Prostate gland (tissue), 2 donors: ENCODE data around the gene CTSA. TPM values are rescaled to one million over a fixed set of nuclear protein-coding genes. Genes with fewer than 3 reads are reported as not detected.

Source experiments
- DNase-seq: peaks from one replicate; pipeline ENCODE4 v3.0.0-alpha.2; 2019; ENCODE audit warnings: low spot score
- H3K27ac ChIP-seq, 2 donors: fragments of 200-600 bp; sonication (generic); 2 replicates each; pipeline ENCODE4 v1.5.1; 2017 to 2019
- H3K27me3 ChIP-seq: fragments of 200-600 bp; sonication (generic); replicated peaks from 2 replicates; pipeline ENCODE4 v1.5.1; 2019; ENCODE audit not compliant: insufficient read depth
- H3K36me3 ChIP-seq, 2 donors: fragments of 200-600 bp; sonication (generic); 1 replicate in 1 of 2; 2 replicates in 1 of 2; pipeline versions ENCODE4 v1.5.1 to v1.8.1; 2017 to 2019
- H3K4me1 ChIP-seq: fragments of 200-600 bp; sonication (generic); replicated peaks from 2 replicates; pipeline ENCODE4 v1.5.1; 2019
- H3K4me3 ChIP-seq, 2 donors: fragments of 200-600 bp; sonication (generic); 2 replicates each; pipeline ENCODE4 v1.5.1; 2017 to 2019
- H3K9me3 ChIP-seq: fragments of 200-600 bp; sonication (generic); 2 replicates; pipeline ENCODE4 v1.5.1; 2017
- POLR2A ChIP-seq: fragments of 450-650 bp; IDR thresholded peaks from one replicate; pipeline ENCODE4 v1.6.1; 2016; ENCODE audit warnings: antibody characterized with exemption, mild to moderate bottlenecking
- POLR2AphosphoS5 ChIP-seq: sonication (generic); formaldehyde crosslinking; IDR thresholded peaks from one replicate; pipeline ENCODE4 v1.6.1; 2017; ENCODE audit warnings: antibody characterized with exemption
- WGBS: methylation state at CpG from one replicate; pipeline ENCODE4 v1.1.5; 2018; 5-methylcytosine and 5-hydroxymethylcytosine counted together
- intact Hi-C: fragments of 100-400 bp; cut with DNase I; formaldehyde crosslinking; loops from one replicate; pipeline ENCODE4 v1.14.2; 2022
- total RNA-seq, 2 donors: library from RNA; depleted of rRNA; stranded (reverse); fragments of >200 nt; gene quantifications; one replicate each; pipeline ENCODE4 v1.1.0, GENCODE V29; 2016
- TF ChIP-seq, protein P1 (sequence below), 4 experiments: fragments of 200-600 bp in 2 of 4; fragments of 450-650 bp in 2 of 4; sonication (generic) in 2 of 4; IDR thresholded peaks; 1 replicate in 3 of 4; 2 replicates in 1 of 4; pipeline ENCODE4 v1.5.1; 2016 to 2019; ENCODE audit warnings: antibody characterized with exemption in 4 of 4, mild to moderate bottlenecking in 2 of 4, moderate library complexity in 2 of 4

CTSA gene
- total RNA-seq, 2 donors from 2014 or later = 37.9 to 215 TPM

DNA sequence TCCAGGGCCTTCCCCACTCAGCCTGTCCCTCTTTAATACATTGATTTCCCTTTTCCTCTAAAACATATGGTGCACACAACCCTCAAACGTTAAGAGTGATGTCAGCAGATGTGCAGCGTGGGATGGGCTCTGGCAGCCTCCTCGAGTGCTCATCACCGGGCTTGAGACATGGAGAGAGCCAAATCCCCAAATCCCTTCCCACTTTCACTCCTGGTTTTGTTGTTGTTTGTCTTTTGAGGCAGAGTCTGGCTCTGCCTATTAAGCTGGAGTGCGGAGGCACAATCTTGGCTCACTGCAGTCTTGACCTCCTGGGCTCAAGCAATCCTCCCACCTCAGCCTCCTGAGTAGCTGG is 26.6 kb downstream of the CTSA start:
- peak overlapping the region; percentile 7 to 45 for H3K27ac ChIP-seq
- 50% methylated on average over 5 of the region's 5 CpGs for WGBS
- TF ChIP-seq, protein P1, sequence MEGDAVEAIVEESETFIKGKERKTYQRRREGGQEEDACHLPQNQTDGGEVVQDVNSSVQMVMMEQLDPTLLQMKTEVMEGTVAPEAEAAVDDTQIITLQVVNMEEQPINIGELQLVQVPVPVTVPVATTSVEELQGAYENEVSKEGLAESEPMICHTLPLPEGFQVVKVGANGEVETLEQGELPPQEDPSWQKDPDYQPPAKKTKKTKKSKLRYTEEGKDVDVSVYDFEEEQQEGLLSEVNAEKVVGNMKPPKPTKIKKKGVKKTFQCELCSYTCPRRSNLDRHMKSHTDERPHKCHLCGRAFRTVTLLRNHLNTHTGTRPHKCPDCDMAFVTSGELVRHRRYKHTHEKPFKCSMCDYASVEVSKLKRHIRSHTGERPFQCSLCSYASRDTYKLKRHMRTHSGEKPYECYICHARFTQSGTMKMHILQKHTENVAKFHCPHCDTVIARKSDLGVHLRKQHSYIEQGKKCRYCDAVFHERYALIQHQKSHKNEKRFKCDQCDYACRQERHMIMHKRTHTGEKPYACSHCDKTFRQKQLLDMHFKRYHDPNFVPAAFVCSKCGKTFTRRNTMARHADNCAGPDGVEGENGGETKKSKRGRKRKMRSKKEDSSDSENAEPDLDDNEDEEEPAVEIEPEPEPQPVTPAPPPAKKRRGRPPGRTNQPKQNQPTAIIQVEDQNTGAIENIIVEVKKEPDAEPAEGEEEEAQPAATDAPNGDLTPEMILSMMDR (IDR thresholded peaks at IDR 0.05) = no peak
- TF ChIP-seq POLR2AphosphoS5 (no peak), POLR2A (no peak)
- no peaks in the 10 kb centered on the region for H3K27me3 ChIP-seq
- no peaks in the 10 kb centered on the region for H3K4me1 ChIP-seq
- intact Hi-C loops = no loop called here
- no peaks in the 10 kb centered on the region for H3K9me3 ChIP-seq
- H3K4me3 ChIP-seq = no peak overlapping the region
- H3K36me3 ChIP-seq = no peaks in the 10 kb centered on the region
- no peak for DNase-seq

DNA sequence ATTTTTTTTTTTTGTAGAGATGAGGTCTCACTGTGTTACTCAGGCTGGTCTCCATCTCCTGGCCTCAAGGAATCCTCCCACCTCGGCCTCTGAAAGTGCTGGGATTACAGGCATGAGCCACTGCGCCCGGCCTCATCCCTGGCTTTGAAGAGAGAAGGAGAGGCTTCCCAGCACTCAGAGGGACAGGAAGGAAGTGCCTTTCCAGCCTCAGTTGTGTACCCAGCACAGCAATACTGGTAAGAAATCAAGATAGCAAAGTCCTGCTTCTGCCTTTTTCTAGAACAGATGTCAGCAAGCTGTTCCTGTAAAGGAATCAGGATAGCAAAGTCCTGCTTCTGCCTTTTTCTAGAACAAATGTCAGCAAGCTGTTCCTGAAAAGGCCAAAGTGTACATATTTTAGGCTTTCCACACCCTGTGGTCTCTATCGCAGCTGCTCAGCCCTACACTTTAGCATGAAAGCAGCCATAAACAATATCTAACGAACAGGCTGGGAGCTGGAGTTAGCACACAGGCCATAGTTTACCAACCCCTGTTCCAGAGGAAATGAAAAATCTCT is 27.1 kb downstream of the CTSA start:
- no peak overlapping the region for H3K4me3 ChIP-seq
- intact Hi-C loops = no loop called here
- H3K4me1 ChIP-seq = no peaks in the 10 kb centered on the region
- no peaks in the 10 kb centered on the region for H3K27me3 ChIP-seq
- no peaks in the 10 kb centered on the region for H3K36me3 ChIP-seq
- TF ChIP-seq, protein P1 (IDR thresholded peaks at IDR 0.05) = no peak
- TF ChIP-seq POLR2AphosphoS5 (no peak), POLR2A (no peak)
- WGBS = 80% methylated on average over 5 of the region's 5 CpGs
- no peak for DNase-seq
- no peaks in the 10 kb centered on the region for H3K9me3 ChIP-seq
- H3K27ac ChIP-seq = peak overlapping the region; percentile 7 to 45

DNA sequence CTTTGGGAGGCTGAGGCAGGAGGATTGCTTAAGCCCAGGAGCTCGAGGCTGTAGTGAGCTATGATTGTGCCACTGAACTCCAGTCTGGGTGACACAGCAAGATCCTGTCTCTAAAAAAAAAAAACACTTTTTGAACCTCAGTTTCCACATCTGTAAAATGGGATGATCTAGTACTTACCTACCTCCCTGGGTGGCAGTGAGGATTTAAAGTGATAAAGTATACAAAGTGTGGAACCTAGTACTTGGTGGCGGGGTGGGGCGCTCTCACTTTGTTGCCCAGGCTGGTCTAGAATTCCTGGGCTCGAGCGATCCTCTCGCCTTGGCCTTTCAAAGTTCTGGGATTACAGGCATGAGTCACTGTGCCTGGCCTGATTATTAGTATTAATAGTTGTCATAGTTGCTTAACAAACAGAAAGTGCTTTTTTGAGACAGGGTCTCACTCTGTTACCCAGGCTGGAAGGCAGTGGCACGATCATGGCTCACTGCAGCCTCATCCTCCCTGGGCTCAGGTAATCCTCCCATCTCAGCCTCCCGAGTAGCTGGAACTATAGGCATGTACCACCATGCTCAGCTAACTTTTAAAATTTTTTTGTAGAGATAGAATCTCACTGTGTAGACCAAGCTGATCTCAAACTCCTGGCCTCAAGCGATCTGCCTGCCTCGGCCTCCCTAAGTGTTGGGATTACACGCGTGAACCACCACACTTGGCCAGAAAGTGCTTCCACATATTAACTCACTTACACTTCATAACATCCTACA is 27.8 kb downstream of the CTSA start:
- DNase-seq = no peak
- H3K27ac ChIP-seq = peak overlapping the region; percentile 7 to 45
- WGBS = 77% methylated on average over 12 of the region's 12 CpGs
- H3K36me3 ChIP-seq = no peaks in the 10 kb centered on the region
- H3K27me3 ChIP-seq = no peaks in the 10 kb centered on the region
- H3K9me3 ChIP-seq = no peaks in the 10 kb centered on the region
- no peaks in the 10 kb centered on the region for H3K4me1 ChIP-seq
- H3K4me3 ChIP-seq = no peak overlapping the region
- intact Hi-C loops = no loop called here
- TF ChIP-seq POLR2A = no peak
- TF ChIP-seq POLR2AphosphoS5 = no peak

DNA sequence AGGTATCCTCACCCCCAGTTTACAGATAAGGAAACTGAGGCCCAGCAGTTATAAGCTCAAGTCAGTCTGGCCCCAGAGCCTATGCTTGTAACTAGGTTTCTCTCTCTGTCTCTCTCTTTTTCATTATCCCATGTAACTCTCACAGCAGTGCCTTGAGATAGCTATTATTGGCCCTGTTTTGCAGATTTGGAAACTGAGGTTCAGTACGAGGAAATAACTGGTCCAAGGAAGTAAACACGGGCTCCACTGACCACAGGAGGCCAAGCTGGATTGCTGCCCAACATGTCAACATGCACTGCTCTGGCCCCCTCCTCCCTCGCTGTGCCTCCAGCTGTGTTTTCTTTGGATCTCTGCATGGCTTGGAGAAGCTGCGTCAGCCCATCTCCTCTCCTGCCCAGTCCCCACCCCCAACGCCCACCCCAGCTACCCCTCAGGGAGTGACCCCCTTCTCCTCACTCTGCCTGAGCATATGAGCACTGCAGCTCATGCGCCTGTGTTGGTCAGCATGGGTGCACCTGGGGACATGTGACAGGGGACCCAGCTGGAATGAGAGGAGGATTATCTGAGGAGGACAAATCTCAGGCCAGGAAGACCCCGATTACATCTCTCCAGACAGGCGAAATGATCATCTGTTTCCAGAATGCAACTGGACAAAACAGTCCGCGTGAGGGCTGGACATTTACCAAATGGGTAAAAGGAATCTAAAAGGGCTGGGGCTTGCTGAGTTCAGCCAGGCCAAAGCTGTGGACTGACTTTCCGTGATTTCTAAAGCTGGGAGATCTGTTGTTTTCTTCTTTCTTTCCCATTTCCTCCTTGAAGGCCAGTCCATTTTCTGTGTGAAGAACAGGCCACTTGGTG is 28.6 kb downstream of the CTSA start:
- WGBS = 43% methylated on average over 11 of the region's 11 CpGs
- DNase-seq = no peak
- Histone ChIP-seq H3K27me3 (no peaks in the 10 kb centered on the region), H3K27ac (peak overlapping the region; percentile 3 to 4), H3K4me3 (no peak overlapping the region), H3K9me3 (no peaks in the 10 kb centered on the region), H3K4me1 (no peaks in the 10 kb centered on the region), H3K36me3 (no peaks in the 10 kb centered on the region)
- TF ChIP-seq, protein P1 (IDR thresholded peaks at IDR 0.05) = no peak
- no peak for TF ChIP-seq POLR2AphosphoS5
- no peak for TF ChIP-seq POLR2A
- intact Hi-C loops = no loop called here
